Transverse colon (tissue), 4 donors: ENCODE results near the gene SPPL2C.

Experiments used
- CTCF ChIP-seq, 5 experiments: fragments of 200-600 bp in 3 of 5; fragments of 450-650 bp in 2 of 5; sonication (generic) in 3 of 5; IDR thresholded peaks; 1 replicate in 2 of 5; 2 replicates in 3 of 5; pipeline ENCODE4 v1.5.1; 2016 to 2017; ENCODE audit warnings: antibody characterized with exemption in 5 of 5, inconsistent platforms in 3 of 5, mild to moderate bottlenecking in 2 of 5, moderate library complexity in 1 of 5
- EP300 ChIP-seq: sonication (generic); formaldehyde crosslinking; IDR thresholded peaks from one replicate; pipeline ENCODE4 v1.6.1; 2017; ENCODE audit warnings: antibody characterized with exemption, low read depth
- POLR2A ChIP-seq: fragments of 450-650 bp; IDR thresholded peaks from one replicate; pipeline ENCODE4 v1.6.1; 2016; ENCODE audit warnings: antibody characterized with exemption, mild to moderate bottlenecking, moderate library complexity
- POLR2AphosphoS5 ChIP-seq, 3 donors: sonication (generic); formaldehyde crosslinking; IDR thresholded peaks; one replicate each; pipeline ENCODE4 v1.6.1; 2016; ENCODE audit warnings: antibody characterized with exemption in 3 of 3

GRCh38 chr17:45819632-45820031 lies 25.0 kb upstream of the SPPL2C start:
- TF ChIP-seq POLR2A: no peak
- TF ChIP-seq CTCF (IDR thresholded peaks at IDR 0.05): no peak
- no peak for TF ChIP-seq EP300
- TF ChIP-seq POLR2AphosphoS5 (IDR thresholded peaks at IDR 0.05): no peak
